Measurements from ENCODE around the gene METTL3. TPM values are rescaled to one million over a fixed set of nuclear protein-coding genes. Genes with fewer than 3 reads are reported as not detected.

Gene METTL3
- total and polyA plus RNA-seq, 7 donors = 5.4 to 84.9 (median 60.9) TPM

DNA sequence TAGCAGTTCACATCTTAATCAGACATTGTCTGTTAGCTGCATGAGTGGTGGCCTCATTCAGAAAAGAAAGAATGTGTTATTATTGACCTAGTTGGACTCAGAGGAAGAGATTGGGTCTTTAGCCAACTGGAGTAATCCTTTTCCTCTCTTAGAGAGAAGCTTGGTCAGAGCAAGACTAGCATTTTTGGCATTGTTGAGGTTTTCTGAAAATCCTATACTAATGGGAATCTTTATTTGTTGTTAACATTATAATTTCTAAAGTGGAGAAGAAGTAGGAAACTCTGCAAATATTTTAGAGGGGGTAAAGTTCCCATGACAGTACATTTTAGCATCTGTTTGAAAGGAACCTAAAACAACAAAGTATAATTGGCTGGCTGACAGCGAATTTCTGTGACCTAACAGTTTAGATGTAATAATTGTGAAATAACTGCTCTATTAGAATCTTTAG is 24.5 kb downstream of the METTL3 start:
- intact Hi-C loops (cut with DNase I) = no loop called here
- 81 to 84% methylated on average over 1 of the region's 1 CpG for WGBS, 2 donors
- no peak for DNase-seq
- no peaks in the 10 kb centered on the region for H3K27me3 ChIP-seq
- H3K27ac ChIP-seq = no peak overlapping the region
- no peaks in the 10 kb centered on the region for H3K4me1 ChIP-seq
- no peak for TF ChIP-seq POLR2AphosphoS5 (IDR thresholded peaks at IDR 0.05)
- TF ChIP-seq, protein P1, sequence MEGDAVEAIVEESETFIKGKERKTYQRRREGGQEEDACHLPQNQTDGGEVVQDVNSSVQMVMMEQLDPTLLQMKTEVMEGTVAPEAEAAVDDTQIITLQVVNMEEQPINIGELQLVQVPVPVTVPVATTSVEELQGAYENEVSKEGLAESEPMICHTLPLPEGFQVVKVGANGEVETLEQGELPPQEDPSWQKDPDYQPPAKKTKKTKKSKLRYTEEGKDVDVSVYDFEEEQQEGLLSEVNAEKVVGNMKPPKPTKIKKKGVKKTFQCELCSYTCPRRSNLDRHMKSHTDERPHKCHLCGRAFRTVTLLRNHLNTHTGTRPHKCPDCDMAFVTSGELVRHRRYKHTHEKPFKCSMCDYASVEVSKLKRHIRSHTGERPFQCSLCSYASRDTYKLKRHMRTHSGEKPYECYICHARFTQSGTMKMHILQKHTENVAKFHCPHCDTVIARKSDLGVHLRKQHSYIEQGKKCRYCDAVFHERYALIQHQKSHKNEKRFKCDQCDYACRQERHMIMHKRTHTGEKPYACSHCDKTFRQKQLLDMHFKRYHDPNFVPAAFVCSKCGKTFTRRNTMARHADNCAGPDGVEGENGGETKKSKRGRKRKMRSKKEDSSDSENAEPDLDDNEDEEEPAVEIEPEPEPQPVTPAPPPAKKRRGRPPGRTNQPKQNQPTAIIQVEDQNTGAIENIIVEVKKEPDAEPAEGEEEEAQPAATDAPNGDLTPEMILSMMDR (IDR thresholded peaks at IDR 0.05) = no peak
- no peak for TF ChIP-seq POLR2A (IDR thresholded peaks at IDR 0.05)
- TF ChIP-seq EP300 (IDR thresholded peaks at IDR 0.05) = no peak
- H3K4me3 ChIP-seq = no peak overlapping the region
- no peaks in the 10 kb centered on the region for H3K9me3 ChIP-seq
- H3K36me3 ChIP-seq = peaks cover 5 to 57% (median 40%) of the 10 kb centered on the region in 4 donors

- peak within 1 kb of the TSS; percentile 84 to 90 (median 86) for H3K27ac ChIP-seq
- H3K9me3 ChIP-seq = no peaks in the 10 kb centered on the region
- DNase-seq = peak; percentile 98
- 1% methylated on average over 49 of the region's 49 CpGs for WGBS, 2 donors
- peaks cover 0 to 27% (median 23%) of the 10 kb centered on the region in 4 donors for H3K4me1 ChIP-seq
- TF ChIP-seq EP300 (IDR thresholded peaks at IDR 0.05) (no peak), POLR2A (IDR thresholded peaks at IDR 0.05) (peak; percentile 82 to 85), POLR2AphosphoS5 (IDR thresholded peaks at IDR 0.05) (peak; percentile 88 to 97 (median 94))
- TF ChIP-seq, protein P1 (IDR thresholded peaks at IDR 0.05) = peak; percentile 96 to 100 (median 100)
- H3K36me3 ChIP-seq = peaks cover 3 to 42% (median 9%) of the 10 kb centered on the region in 4 donors
- intact Hi-C loops (cut with DNase I) = loop anchor here (1.0 to 10.0 kb wide), 4 partner anchors 21 to 792 kb away; partner anchors contain the start of genes ANG, CHD8, METTL3 and RNASE4
- no peaks in the 10 kb centered on the region for H3K27me3 ChIP-seq
- H3K4me3 ChIP-seq = peak within 1 kb of the TSS; percentile 68 to 86 (median 72)
Measured at GRCh38 chr14:21476925-21477681, 34.0 kb downstream of the METTL3 start, which contains the start of the genes RAB2B and TOX4. RAB2B (minus strand) TSS chr14:21476959; CDS start chr14:21476872, 87 bp downstream. TOX4 (plus strand) TSS chr14:21477195; CDS start chr14:21477279, 84 bp downstream.

- H3K27me3 ChIP-seq = no peaks in the 10 kb centered on the region
- 1 to 2% methylated on average over 27 of the region's 27 CpGs for WGBS, 2 donors
- H3K9me3 ChIP-seq = no peaks in the 10 kb centered on the region
- TF ChIP-seq POLR2AphosphoS5 (IDR thresholded peaks at IDR 0.05) (peak in 3 of 4 donors; percentile 14 to 44 (median 37)), POLR2A (IDR thresholded peaks at IDR 0.05) (no peak)
- DNase-seq = peak; percentile 93
- H3K36me3 ChIP-seq = peaks cover 2 to 43% (median 9%) of the 10 kb centered on the region in 4 donors
- intact Hi-C loops (cut with DNase I) = loop anchor here (1.0 to 10.0 kb wide), 4 partner anchors 20 to 792 kb away; partner anchors contain the start of genes ANG, CHD8, METTL3 and RNASE4
- H3K4me3 ChIP-seq = peak overlapping the region; percentile 68 to 86 (median 72)
- H3K4me1 ChIP-seq = peaks cover 0 to 27% (median 23%) of the 10 kb centered on the region in 4 donors
- peak overlapping the region; percentile 84 to 90 (median 86) for H3K27ac ChIP-seq
Measured at GRCh38 chr14:21476523-21476924, 34.6 kb downstream of the METTL3 start.

- no peak for TF ChIP-seq EP300 (IDR thresholded peaks at IDR 0.05)
- TF ChIP-seq, protein P1 (IDR thresholded peaks at IDR 0.05) = no peak
- TF ChIP-seq POLR2A (IDR thresholded peaks at IDR 0.05) = no peak
- TF ChIP-seq POLR2AphosphoS5 (IDR thresholded peaks at IDR 0.05) = no peak
- Histone ChIP-seq H3K4me3 (peak overlapping the region; percentile 68 to 86 (median 72)), H3K27ac (peak overlapping the region; percentile 84 to 90 (median 86)), H3K9me3 (no peaks in the 10 kb centered on the region), H3K4me1 (peaks cover 0 to 27% (median 23%) of the 10 kb centered on the region in 4 donors), H3K36me3 (peaks cover 0 to 39% (median 7%) of the 10 kb centered on the region in 4 donors), H3K27me3 (no peaks in the 10 kb centered on the region)
- WGBS, 2 donors = 13 to 40% methylated on average over 10 of the region's 10 CpGs
- intact Hi-C loops (cut with DNase I) = loop anchor here (1.0 to 10.0 kb wide), 4 partner anchors 20 to 791 kb away; partner anchors contain the start of genes ANG, CHD8, METTL3 and RNASE4
- DNase-seq = no peak
Measured at GRCh38 chr14:21475767-21476522, 35.2 kb downstream of the METTL3 start.
